ENCODE measurements around the gene ADGRL2.
A peak's percentile ranks its signal among the peaks of the same experiment; 100 is the strongest.

ADGRL2 gene

DNA sequence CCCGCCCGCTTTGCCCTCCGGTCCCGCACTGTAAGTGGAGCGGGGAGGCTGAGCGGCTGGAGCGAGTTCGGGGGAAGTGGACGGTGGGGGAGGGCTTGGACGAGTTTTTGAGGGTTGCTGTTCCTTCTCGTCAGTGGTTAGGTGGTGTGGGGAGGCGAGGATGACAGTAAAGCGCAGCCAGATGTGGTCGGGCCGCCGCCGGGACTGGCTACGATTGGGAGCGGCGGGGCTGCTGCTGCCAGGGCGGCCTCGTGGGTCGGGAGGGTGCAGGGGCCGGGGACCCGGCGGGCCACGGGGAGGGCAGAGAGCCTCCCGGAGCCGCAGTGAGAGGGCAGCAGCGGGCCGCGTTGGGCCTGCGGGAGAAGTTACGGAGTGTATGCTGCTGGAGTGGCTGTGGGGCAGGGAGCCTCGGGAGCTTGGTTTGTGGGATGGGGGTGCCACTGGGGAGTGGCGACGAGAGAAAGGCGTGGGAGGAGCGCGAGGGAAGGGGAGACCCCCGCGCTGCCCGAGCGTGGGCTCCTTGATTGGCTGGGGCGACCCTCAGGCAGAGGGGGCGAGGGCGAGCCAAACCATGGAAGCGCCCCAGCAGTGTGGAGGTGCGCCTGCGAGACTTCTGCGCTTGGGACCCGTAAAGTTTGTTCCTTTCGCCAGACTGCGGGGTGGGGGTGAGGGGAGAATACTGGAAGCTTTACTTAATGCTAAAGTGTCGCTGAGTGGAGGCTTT, 2.1 kb downstream of the ADGRL2 start (continued):
- TF ChIP-seq GFI1B (tag by site-specific recombination; IDR thresholded peaks at IDR 0.05), result no peak
- no peak for TF ChIP-seq ZNF221 (tag by site-specific recombination; IDR thresholded peaks at IDR 0.05; ENCODE audit: borderline replicate concordance)
- 0 out of 2 replicates have a peak, but pooled peaks have one; percentile 5 for TF ChIP-seq KLF1 (tag by site-specific recombination; IDR thresholded peaks at IDR 0.05)
- TF ChIP-seq ZNF76 (tag by site-specific recombination; IDR thresholded peaks at IDR 0.05; ENCODE audit: borderline replicate concordance, low read depth), result peak; percentile 35; the same call in 1 of the 2 replicates
- TF ChIP-seq, protein P1, sequence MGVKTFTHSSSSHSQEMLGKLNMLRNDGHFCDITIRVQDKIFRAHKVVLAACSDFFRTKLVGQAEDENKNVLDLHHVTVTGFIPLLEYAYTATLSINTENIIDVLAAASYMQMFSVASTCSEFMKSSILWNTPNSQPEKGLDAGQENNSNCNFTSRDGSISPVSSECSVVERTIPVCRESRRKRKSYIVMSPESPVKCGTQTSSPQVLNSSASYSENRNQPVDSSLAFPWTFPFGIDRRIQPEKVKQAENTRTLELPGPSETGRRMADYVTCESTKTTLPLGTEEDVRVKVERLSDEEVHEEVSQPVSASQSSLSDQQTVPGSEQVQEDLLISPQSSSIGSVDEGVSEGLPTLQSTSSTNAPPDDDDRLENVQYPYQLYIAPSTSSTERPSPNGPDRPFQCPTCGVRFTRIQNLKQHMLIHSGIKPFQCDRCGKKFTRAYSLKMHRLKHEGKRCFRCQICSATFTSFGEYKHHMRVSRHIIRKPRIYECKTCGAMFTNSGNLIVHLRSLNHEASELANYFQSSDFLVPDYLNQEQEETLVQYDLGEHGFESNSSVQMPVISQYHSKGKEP (tag by site-specific recombination; IDR thresholded peaks at IDR 0.05), result no peak
- TF ChIP-seq ZNF366 (tag by site-specific recombination; conservative IDR thresholded peaks at IDR 0.05), result no peak
- TF ChIP-seq ZFP41 (tag by site-specific recombination; IDR thresholded peaks at IDR 0.05; ENCODE audit: borderline replicate concordance), result no peak
- no peak for TF ChIP-seq ZNF132 (tag by site-specific recombination; IDR thresholded peaks at IDR 0.05; ENCODE audit: borderline replicate concordance)
- TF ChIP-seq, protein P2, sequence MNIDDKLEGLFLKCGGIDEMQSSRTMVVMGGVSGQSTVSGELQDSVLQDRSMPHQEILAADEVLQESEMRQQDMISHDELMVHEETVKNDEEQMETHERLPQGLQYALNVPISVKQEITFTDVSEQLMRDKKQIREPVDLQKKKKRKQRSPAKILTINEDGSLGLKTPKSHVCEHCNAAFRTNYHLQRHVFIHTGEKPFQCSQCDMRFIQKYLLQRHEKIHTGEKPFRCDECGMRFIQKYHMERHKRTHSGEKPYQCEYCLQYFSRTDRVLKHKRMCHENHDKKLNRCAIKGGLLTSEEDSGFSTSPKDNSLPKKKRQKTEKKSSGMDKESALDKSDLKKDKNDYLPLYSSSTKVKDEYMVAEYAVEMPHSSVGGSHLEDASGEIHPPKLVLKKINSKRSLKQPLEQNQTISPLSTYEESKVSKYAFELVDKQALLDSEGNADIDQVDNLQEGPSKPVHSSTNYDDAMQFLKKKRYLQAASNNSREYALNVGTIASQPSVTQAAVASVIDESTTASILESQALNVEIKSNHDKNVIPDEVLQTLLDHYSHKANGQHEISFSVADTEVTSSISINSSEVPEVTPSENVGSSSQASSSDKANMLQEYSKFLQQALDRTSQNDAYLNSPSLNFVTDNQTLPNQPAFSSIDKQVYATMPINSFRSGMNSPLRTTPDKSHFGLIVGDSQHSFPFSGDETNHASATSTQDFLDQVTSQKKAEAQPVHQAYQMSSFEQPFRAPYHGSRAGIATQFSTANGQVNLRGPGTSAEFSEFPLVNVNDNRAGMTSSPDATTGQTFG (tag by site-specific recombination; IDR thresholded peaks at IDR 0.05; ENCODE audit: borderline replicate concordance), result no peak
- no peak for TF ChIP-seq SCRT2 (tag by site-specific recombination; IDR thresholded peaks at IDR 0.05)
- TF ChIP-seq, protein P3, sequence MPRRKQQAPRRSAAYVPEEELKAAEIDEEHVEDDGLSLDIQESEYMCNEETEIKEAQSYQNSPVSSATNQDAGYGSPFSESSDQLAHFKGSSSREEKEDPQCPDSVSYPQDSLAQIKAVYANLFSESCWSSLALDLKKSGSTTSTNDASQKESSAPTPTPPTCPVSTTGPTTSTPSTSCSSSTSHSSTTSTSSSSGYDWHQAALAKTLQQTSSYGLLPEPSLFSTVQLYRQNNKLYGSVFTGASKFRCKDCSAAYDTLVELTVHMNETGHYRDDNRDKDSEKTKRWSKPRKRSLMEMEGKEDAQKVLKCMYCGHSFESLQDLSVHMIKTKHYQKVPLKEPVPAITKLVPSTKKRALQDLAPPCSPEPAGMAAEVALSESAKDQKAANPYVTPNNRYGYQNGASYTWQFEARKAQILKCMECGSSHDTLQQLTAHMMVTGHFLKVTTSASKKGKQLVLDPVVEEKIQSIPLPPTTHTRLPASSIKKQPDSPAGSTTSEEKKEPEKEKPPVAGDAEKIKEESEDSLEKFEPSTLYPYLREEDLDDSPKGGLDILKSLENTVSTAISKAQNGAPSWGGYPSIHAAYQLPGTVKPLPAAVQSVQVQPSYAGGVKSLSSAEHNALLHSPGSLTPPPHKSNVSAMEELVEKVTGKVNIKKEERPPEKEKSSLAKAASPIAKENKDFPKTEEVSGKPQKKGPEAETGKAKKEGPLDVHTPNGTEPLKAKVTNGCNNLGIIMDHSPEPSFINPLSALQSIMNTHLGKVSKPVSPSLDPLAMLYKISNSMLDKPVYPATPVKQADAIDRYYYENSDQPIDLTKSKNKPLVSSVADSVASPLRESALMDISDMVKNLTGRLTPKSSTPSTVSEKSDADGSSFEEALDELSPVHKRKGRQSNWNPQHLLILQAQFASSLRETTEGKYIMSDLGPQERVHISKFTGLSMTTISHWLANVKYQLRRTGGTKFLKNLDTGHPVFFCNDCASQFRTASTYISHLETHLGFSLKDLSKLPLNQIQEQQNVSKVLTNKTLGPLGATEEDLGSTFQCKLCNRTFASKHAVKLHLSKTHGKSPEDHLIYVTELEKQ (tag by site-specific recombination; IDR thresholded peaks at IDR 0.05; ENCODE audit: borderline replicate concordance), result no peak
- TF ChIP-seq ZNF350 (tag by site-specific recombination; IDR thresholded peaks at IDR 0.05), result no peak
- peak; percentile 95 for TF ChIP-seq EGR2 (tag by site-specific recombination; IDR thresholded peaks at IDR 0.05; ENCODE audit: low read depth)
- peak; percentile 96 for TF ChIP-seq ZBTB20 (tag by site-specific recombination; IDR thresholded peaks at IDR 0.05)
- TF ChIP-seq, protein P4, sequence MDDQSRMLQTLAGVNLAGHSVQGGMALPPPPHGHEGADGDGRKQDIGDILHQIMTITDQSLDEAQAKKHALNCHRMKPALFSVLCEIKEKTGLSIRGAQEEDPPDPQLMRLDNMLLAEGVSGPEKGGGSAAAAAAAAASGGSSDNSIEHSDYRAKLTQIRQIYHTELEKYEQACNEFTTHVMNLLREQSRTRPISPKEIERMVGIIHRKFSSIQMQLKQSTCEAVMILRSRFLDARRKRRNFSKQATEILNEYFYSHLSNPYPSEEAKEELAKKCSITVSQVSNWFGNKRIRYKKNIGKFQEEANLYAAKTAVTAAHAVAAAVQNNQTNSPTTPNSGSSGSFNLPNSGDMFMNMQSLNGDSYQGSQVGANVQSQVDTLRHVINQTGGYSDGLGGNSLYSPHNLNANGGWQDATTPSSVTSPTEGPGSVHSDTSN (CRISPR knock-in tag; IDR thresholded peaks at IDR 0.05), result no peak
- TF ChIP-seq, protein P5, sequence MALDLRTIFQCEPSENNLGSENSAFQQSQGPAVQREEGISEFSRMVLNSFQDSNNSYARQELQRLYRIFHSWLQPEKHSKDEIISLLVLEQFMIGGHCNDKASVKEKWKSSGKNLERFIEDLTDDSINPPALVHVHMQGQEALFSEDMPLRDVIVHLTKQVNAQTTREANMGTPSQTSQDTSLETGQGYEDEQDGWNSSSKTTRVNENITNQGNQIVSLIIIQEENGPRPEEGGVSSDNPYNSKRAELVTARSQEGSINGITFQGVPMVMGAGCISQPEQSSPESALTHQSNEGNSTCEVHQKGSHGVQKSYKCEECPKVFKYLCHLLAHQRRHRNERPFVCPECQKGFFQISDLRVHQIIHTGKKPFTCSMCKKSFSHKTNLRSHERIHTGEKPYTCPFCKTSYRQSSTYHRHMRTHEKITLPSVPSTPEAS (tag by site-specific recombination; IDR thresholded peaks at IDR 0.05), result no peak
- TF ChIP-seq ZNF10 (tag by site-specific recombination; IDR thresholded peaks at IDR 0.05), result no peak
- TF ChIP-seq ZNF146 (tag by site-specific recombination; IDR thresholded peaks at IDR 0.05), result no peak
- no peak for TF ChIP-seq ZNF549 (tag by site-specific recombination; IDR thresholded peaks at IDR 0.05)
- TF ChIP-seq SP7 (tag by site-specific recombination; IDR thresholded peaks at IDR 0.05), result peak; percentile 47; the same call in 1 of the 2 replicates
- TF ChIP-seq, protein P6, sequence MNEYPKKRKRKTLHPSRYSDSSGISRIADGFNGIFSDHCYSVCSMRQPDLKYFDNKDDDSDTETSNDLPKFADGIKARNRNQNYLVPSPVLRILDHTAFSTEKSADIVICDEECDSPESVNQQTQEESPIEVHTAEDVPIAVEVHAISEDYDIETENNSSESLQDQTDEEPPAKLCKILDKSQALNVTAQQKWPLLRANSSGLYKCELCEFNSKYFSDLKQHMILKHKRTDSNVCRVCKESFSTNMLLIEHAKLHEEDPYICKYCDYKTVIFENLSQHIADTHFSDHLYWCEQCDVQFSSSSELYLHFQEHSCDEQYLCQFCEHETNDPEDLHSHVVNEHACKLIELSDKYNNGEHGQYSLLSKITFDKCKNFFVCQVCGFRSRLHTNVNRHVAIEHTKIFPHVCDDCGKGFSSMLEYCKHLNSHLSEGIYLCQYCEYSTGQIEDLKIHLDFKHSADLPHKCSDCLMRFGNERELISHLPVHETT (tag by site-specific recombination; IDR thresholded peaks at IDR 0.05), result no peak; the same call in 1 of the 2 replicates
- 0 out of 2 replicates have a peak, but pooled peaks have one; percentile 6 for TF ChIP-seq BCL11A (tag by site-specific recombination; IDR thresholded peaks at IDR 0.05; ENCODE audit: low read depth)
- TF ChIP-seq ZNF433 (tag by site-specific recombination; IDR thresholded peaks at IDR 0.05; ENCODE audit: low read depth), result no peak
